ENCODE data around the gene OLAH. TPM values are rescaled to one million over a fixed set of nuclear protein-coding genes. Genes with fewer than 3 reads are reported as not detected.

OLAH gene
- total RNA-seq, 1 experiment from 2014 or later: 0.23 TPM

GRCh38 chr10:15058689-15059088 is 14.9 kb downstream of the OLAH start:
- Histone ChIP-seq H3K9me3 (peaks cover 2% of the 10 kb centered on the region; the same call in 1 of the 2 replicates), H3K4me3 (no peak overlapping the region), H3K27me3 (no peaks in the 10 kb centered on the region), H3K36me3 (no peaks in the 10 kb centered on the region)
- no peak for DNase-seq

GRCh38 chr10:15059914-15060313 is 16.2 kb downstream of the OLAH start:
- no peaks in the 10 kb centered on the region for H3K36me3 ChIP-seq
- no peak for DNase-seq
- peaks cover 2% of the 10 kb centered on the region; the same call in 1 of the 2 replicates for H3K9me3 ChIP-seq
- H3K27me3 ChIP-seq: no peaks in the 10 kb centered on the region
- H3K4me3 ChIP-seq: no peak overlapping the region

GRCh38 chr10:15060638-15061037 is 16.9 kb downstream of the OLAH start:
- Histone ChIP-seq H3K9me3 (peaks cover 6% of the 10 kb centered on the region; the same call in 1 of the 2 replicates), H3K27me3 (no peaks in the 10 kb centered on the region), H3K36me3 (no peaks in the 10 kb centered on the region), H3K4me3 (no peak overlapping the region)
- DNase-seq: no peak

GRCh38 chr10:15067154-15067553 is 23.4 kb downstream of the OLAH start:
- H3K9me3 ChIP-seq: 0 out of 2 replicates have a peak, but pooled peaks cover 4% of the 10 kb centered on the region
- no peak for DNase-seq
- no peaks in the 10 kb centered on the region for H3K36me3 ChIP-seq
- no peak overlapping the region for H3K4me3 ChIP-seq
- no peaks in the 10 kb centered on the region for H3K27me3 ChIP-seq

DNA sequence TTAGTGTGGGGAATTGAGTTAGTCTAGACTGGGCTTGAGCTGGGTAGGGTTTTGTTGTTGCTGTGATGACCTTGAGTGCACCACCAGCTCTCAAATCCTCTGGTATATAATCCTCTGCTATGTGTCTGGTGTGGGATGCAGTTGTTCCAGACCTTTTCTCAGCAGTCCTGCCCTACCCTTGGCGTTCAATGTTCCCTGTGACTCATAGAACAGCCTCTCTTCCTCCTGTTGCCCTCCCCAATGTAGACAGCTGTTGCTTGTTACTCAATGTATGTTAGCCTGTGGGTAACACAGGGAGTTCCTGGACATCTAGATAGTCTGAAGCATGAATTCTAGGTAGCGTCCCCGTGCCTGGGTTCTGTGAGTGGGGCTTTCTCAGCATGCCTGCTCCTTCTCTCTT is 25.1 kb downstream of the OLAH start:
- Histone ChIP-seq H3K27me3 (no peaks in the 10 kb centered on the region), H3K4me3 (no peak overlapping the region), H3K9me3 (0 out of 2 replicates have a peak, but pooled peaks cover 4% of the 10 kb centered on the region), H3K36me3 (no peaks in the 10 kb centered on the region)
- DNase-seq: peak; percentile 49

- Histone ChIP-seq H3K27me3 (no peaks in the 10 kb centered on the region), H3K36me3 (no peaks in the 10 kb centered on the region), H3K4me3 (no peak overlapping the region), H3K9me3 (0 out of 2 replicates have a peak, but pooled peaks cover 4% of the 10 kb centered on the region)
- DNase-seq: no peak
These were observed 25.5 kb downstream of the OLAH start for GRCh38 chr10:15069230-15069629.

GRCh38 chr10:15072358-15072757 is 28.6 kb downstream of the OLAH start:
- DNase-seq: no peak
- Histone ChIP-seq H3K27me3 (no peaks in the 10 kb centered on the region), H3K36me3 (no peaks in the 10 kb centered on the region), H3K4me3 (no peak overlapping the region), H3K9me3 (no peaks in the 10 kb centered on the region)

DNA sequence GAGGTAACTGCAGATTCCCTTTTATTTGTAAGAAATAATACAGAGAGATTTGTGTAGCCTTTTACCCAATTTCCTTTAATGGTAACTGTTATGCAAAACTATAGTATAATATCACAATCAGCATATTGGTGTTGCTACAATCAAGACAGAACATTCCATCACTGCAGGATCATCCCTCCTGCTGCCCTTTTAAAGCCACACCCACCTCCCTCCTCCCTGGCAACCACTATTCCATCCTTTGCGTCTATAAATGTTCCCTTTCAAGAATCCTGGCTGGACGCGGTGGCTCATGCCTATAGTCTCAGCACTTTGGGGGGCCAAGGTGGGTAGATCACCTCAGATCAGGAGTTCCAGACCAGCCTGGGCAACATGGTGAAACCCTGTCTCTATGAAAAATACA is 31.7 kb downstream of the OLAH start:
- DNase-seq: no peak
- no peak overlapping the region for H3K4me3 ChIP-seq
- H3K27me3 ChIP-seq: no peaks in the 10 kb centered on the region
- H3K9me3 ChIP-seq: no peaks in the 10 kb centered on the region
- H3K36me3 ChIP-seq: no peaks in the 10 kb centered on the region

DNA sequence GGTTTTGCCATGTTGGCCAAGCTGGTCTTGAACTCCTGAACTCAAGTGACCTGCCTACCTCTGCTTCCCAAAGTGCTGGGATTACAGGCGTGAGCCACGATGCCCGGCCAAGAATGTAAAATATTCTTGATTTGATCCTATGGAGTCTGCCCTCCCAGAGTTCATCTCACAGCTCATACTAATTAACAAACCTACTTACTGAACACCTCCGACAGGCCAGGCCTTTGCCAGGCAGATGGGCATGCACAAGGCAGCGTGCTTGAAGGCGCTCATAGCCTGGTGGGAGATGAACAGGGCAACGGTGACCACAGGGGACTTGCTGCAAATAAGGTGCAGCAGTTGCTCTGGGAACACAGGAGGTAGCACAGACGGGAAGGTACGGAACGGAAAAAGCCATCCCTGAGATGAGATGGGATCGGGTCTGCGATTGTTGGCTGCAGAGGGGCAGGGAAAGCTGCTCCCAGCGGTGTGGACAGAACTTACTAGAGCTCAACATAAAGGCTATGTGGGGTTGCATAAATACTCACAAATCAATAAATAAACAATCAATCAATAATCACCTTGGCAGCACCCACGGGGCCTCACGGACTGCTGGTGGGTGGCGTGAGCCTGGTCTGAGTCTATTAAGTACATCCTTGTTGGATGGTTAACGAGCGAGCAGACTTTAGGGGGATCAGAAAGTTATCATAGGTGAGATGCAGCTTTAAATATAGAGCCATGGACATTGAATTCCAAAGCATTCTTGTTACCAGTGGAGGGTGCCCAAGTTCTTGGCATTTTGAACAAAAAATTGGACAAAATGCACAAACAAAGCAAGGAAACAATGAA is 40.1 kb downstream of the OLAH start:
- no peak for DNase-seq
- H3K36me3 ChIP-seq: no peaks in the 10 kb centered on the region
- peak overlapping the region; percentile 37 for H3K4me3 ChIP-seq
- no peaks in the 10 kb centered on the region for H3K27me3 ChIP-seq
- no peaks in the 10 kb centered on the region for H3K9me3 ChIP-seq

- peak; percentile 61 for DNase-seq
- no peaks in the 10 kb centered on the region for H3K27me3 ChIP-seq
- H3K4me3 ChIP-seq: peak overlapping the region; percentile 37
These were observed 40.8 kb downstream of the OLAH start for GRCh38 chr10:15084502-15084922.

GRCh38 chr10:15088428-15089261 is 44.9 kb downstream of the OLAH start, which contains the start of gene ACBD7:
ACBD7 (minus strand) TSS chr10:15088776; CDS start chr10:15088728, 48 bp downstream.
- H3K36me3 ChIP-seq: no peaks in the 10 kb centered on the region
- H3K4me3 ChIP-seq: peak within 1 kb of the TSS; percentile 58
- no peaks in the 10 kb centered on the region for H3K9me3 ChIP-seq
- no peaks in the 10 kb centered on the region for H3K27me3 ChIP-seq
- DNase-seq: peak; percentile 88

More at GRCh38 chr10:15084502-15084922, 40.8 kb downstream of the OLAH start:
- Histone ChIP-seq H3K36me3 (no peaks in the 10 kb centered on the region), H3K9me3 (no peaks in the 10 kb centered on the region)

DNA sequence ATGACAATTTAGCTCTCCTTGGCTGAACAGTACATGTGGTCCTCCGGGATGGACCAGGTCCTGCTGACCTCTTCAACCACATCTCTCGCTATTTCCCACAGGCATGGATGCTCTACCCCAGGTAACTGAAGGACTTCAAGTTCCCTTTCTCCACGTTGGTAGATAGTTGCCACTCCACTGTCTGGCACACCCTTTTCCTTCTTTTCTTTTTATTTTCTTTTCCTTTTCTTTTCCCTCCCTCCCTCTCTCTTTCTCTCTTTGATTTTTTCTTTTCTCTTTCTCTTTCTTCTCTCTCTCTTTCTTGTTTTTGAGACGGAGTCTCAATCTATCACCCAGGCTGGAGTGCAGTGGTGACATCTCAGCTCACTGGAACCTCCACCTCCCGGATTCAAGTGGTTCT is 47.7 kb downstream of the OLAH start:
- Histone ChIP-seq H3K36me3 (no peaks in the 10 kb centered on the region), H3K9me3 (no peaks in the 10 kb centered on the region), H3K4me3 (no peak overlapping the region), H3K27me3 (no peaks in the 10 kb centered on the region; the same call in 1 of the 2 replicates)
- no peak for DNase-seq

- no peak for DNase-seq
- Histone ChIP-seq H3K4me3 (no peak overlapping the region), H3K36me3 (peaks cover 6% of the 10 kb centered on the region), H3K9me3 (no peaks in the 10 kb centered on the region), H3K27me3 (no peaks in the 10 kb centered on the region; the same call in 1 of the 2 replicates)
These were observed 49.2 kb downstream of the OLAH start for GRCh38 chr10:15092855-15093408.

DNA sequence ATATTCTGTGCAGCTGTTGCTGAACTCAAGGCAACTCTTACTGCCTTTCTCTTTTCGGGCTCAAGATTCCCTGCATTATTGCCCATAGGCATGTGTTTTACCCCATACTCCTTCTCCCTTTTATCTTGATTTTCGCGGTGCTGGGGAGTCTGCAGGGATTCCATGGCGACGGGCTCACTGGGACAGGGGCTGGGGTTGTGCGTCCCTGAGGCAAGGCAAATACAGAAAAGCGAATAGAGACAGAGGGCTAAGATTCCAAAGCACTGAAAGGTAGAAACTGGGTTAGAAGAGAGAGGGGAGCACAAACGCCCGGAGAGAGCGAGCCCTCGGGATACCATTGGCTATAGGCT is 52.9 kb downstream of the OLAH start:
- no peak for DNase-seq
- Histone ChIP-seq H3K27me3 (no peaks in the 10 kb centered on the region; the same call in 1 of the 2 replicates), H3K4me3 (peak overlapping the region; percentile 91), H3K36me3 (peaks cover 30% of the 10 kb centered on the region), H3K9me3 (no peaks in the 10 kb centered on the region)

GRCh38 chr10:15097011-15097812 is 53.5 kb downstream of the OLAH start, which contains the start of gene RPP38:
RPP38 (plus strand) TSS chr10:15097355; CDS start chr10:15103315, 5,960 bp downstream.
- DNase-seq: peak; percentile 95
- H3K9me3 ChIP-seq: no peaks in the 10 kb centered on the region
- H3K4me3 ChIP-seq: peak within 1 kb of the TSS; percentile 91
- peaks cover 33% of the 10 kb centered on the region for H3K36me3 ChIP-seq
- H3K27me3 ChIP-seq: no peaks in the 10 kb centered on the region; the same call in 1 of the 2 replicates

GRCh38 chr10:15099886-15100285 is 56.1 kb downstream of the OLAH start:
- H3K27me3 ChIP-seq: no peaks in the 10 kb centered on the region; the same call in 1 of the 2 replicates
- no peaks in the 10 kb centered on the region for H3K9me3 ChIP-seq
- DNase-seq: no peak
- H3K36me3 ChIP-seq: peaks cover 58% of the 10 kb centered on the region
- H3K4me3 ChIP-seq: no peak overlapping the region

All from MG63 (cell line).